Measurements from ENCODE around the gene CDH26. TPM values are rescaled to one million over a fixed set of nuclear protein-coding genes. Genes with fewer than 3 reads are reported as not detected.

CDH26 gene
- total RNA-seq: under 1 TPM; 0.12 to 0.84 (median 0.41) TPM
- polyA plus RNA-seq: under 1 TPM; 0.22 to 0.52 TPM
- long read RNA-seq, donor 1: 0 reads
- long read RNA-seq, donor 2: 0 reads
- long read RNA-seq, donor 3, partial matches to known transcripts: 1 of 1 reads
- long read RNA-seq, donor 3, other reads (novel, unspliced or antisense): 0 of 1 reads

GRCh38 chr20:59958123-59958522 is at the start of gene CDH26:
Gene CDH26, plus strand, starts transcription at chr20:59958423. Its CDS starts 304 bp downstream, at chr20:59958727.
- H3K4me3 ChIP-seq: no peak within 1 kb of the TSS

GRCh38 chr20:59908855-59909254 is 49.4 kb upstream of the CDH26 start:
- 91 to 92% (median 91%) methylated on average over 5 of the region's 5 CpGs for WGBS, 3 donors
- TF ChIP-seq POLR2A (IDR thresholded peaks at IDR 0.05) (no peak), EP300 (IDR thresholded peaks at IDR 0.05) (no peak), CTCF (IDR thresholded peaks at IDR 0.05) (no peak)
- no peak overlapping the region for H3K27ac ChIP-seq

More at GRCh38 chr20:59958123-59958522, at the start of gene CDH26:
- Histone ChIP-seq H3K36me3 (no peaks in the 10 kb centered on the region), H3K27ac (no peak within 1 kb of the TSS), H3K4me1 (ENCODE audit: insufficient read depth) (no peaks in the 10 kb centered on the region), H3K9me3 (no peaks in the 10 kb centered on the region), H3K27me3 (no peaks in the 10 kb centered on the region)
- no peak for DNase-seq
- WGBS, 3 donors: 76 to 88% (median 84%) methylated on average over 5 of the region's 5 CpGs
- intact Hi-C loops (cut with DNase I): no loop called here
- no peak for TF ChIP-seq EP300 (IDR thresholded peaks at IDR 0.05)
- no peak for TF ChIP-seq CTCF (IDR thresholded peaks at IDR 0.05)
- TF ChIP-seq POLR2A (IDR thresholded peaks at IDR 0.05): no peak

GRCh38 chr20:59911041-59911440 is 47.2 kb upstream of the CDH26 start:
- Histone ChIP-seq H3K4me3 (no peak overlapping the region), H3K9me3 (no peaks in the 10 kb centered on the region), H3K27ac (no peak overlapping the region), H3K36me3 (no peaks in the 10 kb centered on the region), H3K27me3 (no peaks in the 10 kb centered on the region), H3K4me1 (ENCODE audit: insufficient read depth) (no peaks in the 10 kb centered on the region)
- no peak for DNase-seq
- TF ChIP-seq CTCF (IDR thresholded peaks at IDR 0.05) (no peak), EP300 (IDR thresholded peaks at IDR 0.05) (no peak), POLR2A (IDR thresholded peaks at IDR 0.05) (no peak)
- intact Hi-C loops (cut with DNase I): no loop called here
- 76 to 86% (median 77%) methylated on average over 2 of the region's 2 CpGs for WGBS, 3 donors

More at GRCh38 chr20:59908855-59909254, 49.4 kb upstream of the CDH26 start:
- H3K4me1 ChIP-seq (ENCODE audit: insufficient read depth): no peaks in the 10 kb centered on the region
- intact Hi-C loops (cut with DNase I): no loop called here
- no peaks in the 10 kb centered on the region for H3K9me3 ChIP-seq
- DNase-seq: no peak
- H3K4me3 ChIP-seq: no peak overlapping the region
- H3K36me3 ChIP-seq: no peaks in the 10 kb centered on the region
- no peaks in the 10 kb centered on the region for H3K27me3 ChIP-seq

- no peaks in the 10 kb centered on the region for H3K4me1 ChIP-seq (ENCODE audit: insufficient read depth)
- H3K4me3 ChIP-seq: no peak overlapping the region
- TF ChIP-seq POLR2A (IDR thresholded peaks at IDR 0.05) (no peak), EP300 (IDR thresholded peaks at IDR 0.05) (no peak), CTCF (IDR thresholded peaks at IDR 0.05) (no peak)
- no peaks in the 10 kb centered on the region for H3K36me3 ChIP-seq
- H3K27me3 ChIP-seq: no peaks in the 10 kb centered on the region
- WGBS, 3 donors: 71% methylated on average over 4 of the region's 4 CpGs
- H3K27ac ChIP-seq: no peak overlapping the region
- intact Hi-C loops (cut with DNase I): no loop called here
- H3K9me3 ChIP-seq: no peaks in the 10 kb centered on the region
- no peak for DNase-seq
These were observed 45.6 kb upstream of the CDH26 start for GRCh38 chr20:59912609-59913008.

Data from ovary (tissue), 10 donors.